NOMO-1 (cell line): ENCODE data around the gene PRR36.
"Not testable (repeated sequence)": the region's sequence is repeated elsewhere in the genome, so short reads cannot be mapped to it uniquely, and the experiment has no call there.

Experiments
- DNase-seq, 2 experiments: peaks; one replicate each; lab custom pipeline; 2025; ENCODE audit not compliant: unreplicated experiment in 2 of 2; lab: John Stamatoyannopoulos, UW

The PRR36 gene

GRCh38 chr19:7900401-7900870, 26.2 kb upstream of the PRR36 start:
- no peak for DNase-seq

GRCh38 chr19:7899751-7900378, 25.7 kb upstream of the PRR36 start:
- DNase-seq = no peak

GRCh38 chr19:7898967-7899366, 24.8 kb upstream of the PRR36 start:
- DNase-seq = no peak

GRCh38 chr19:7897292-7897691, 23.1 kb upstream of the PRR36 start:
- no peak for DNase-seq

- no peak for DNase-seq
Observed at GRCh38 chr19:7895565-7895964, 21.4 kb upstream of the PRR36 start.

- DNase-seq = no peak
Observed at GRCh38 chr19:7894612-7895309, 20.6 kb upstream of the PRR36 start.

- not testable (repeated sequence) for DNase-seq
Observed at GRCh38 chr19:7893362-7894101, 19.3 kb upstream of the PRR36 start.

GRCh38 chr19:7888826-7889217, 14.6 kb upstream of the PRR36 start:
- no peak for DNase-seq

GRCh38 chr19:7888145-7888825, 14.1 kb upstream of the PRR36 start, which contains the start of gene LRRC8E:
Gene LRRC8E, plus strand, starts transcription at chr19:7888510. Its CDS starts 7,094 bp downstream, at chr19:7895604.
- DNase-seq = peak; percentile 24 to 26

- no peak for DNase-seq
Observed at GRCh38 chr19:7887408-7888144, 13.4 kb upstream of the PRR36 start.

GRCh38 chr19:7885818-7886217, 11.6 kb upstream of the PRR36 start:
- DNase-seq = no peak

- no peak for DNase-seq
Observed at GRCh38 chr19:7883796-7884570, 9.8 kb upstream of the PRR36 start.

GRCh38 chr19:7883105-7883504, 8.9 kb upstream of the PRR36 start:
- DNase-seq = no peak

GRCh38 chr19:7881910-7882309, 7.7 kb upstream of the PRR36 start:
- no peak for DNase-seq

- peak in 1 of 2 experiments; percentile 10 for DNase-seq
Observed at GRCh38 chr19:7879836-7880235, 5.6 kb upstream of the PRR36 start.

- no peak for DNase-seq
Observed at GRCh38 chr19:7879111-7879807, 5.1 kb upstream of the PRR36 start.

GRCh38 chr19:7877249-7877836, 3.2 kb upstream of the PRR36 start:
- DNase-seq = no peak

- DNase-seq = no peak
Observed at GRCh38 chr19:7874897-7875273, 695 bp upstream of the PRR36 start.
